IMR-90 (cell line): ENCODE measurements around the gene KIAA0319L. TPM values are rescaled to one million over a fixed set of nuclear protein-coding genes. Genes with fewer than 3 reads are reported as not detected.

Experiments used
- ATAC-seq: fragments of 200-7000 bp; cut with Tn5 transposase; 2 replicates; pipeline ENCODE4 v1.9.1; 2020; ENCODE audit warnings: low read depth, mild to moderate bottlenecking, moderate library complexity
- BruUV-seq: library from RNA; stranded (reverse); fragments of 400-500 nt; replicated peaks from 2 replicates; lab custom pipeline; 2021; lab: Mats Ljungman, UMichigan
- CTCF ChIA-PET: fragments of 300-600 bp; formaldehyde crosslinking; extraction: SDS; loops from one replicate; lab custom pipeline; 2021; ENCODE audit warnings: antibody characterized with exemption; lab: Yijun Ruan, JAX
- POLR2A ChIA-PET: fragments of 300-600 bp; sonication (Branson Sonifier 250); formaldehyde crosslinking; loops from one replicate; lab custom pipeline; 2022; ENCODE audit warnings: antibody characterized with exemption; ENCODE audit not compliant: unreplicated experiment; lab: Charles Lee
- DNase-seq: peaks from one replicate; pipeline ENCODE4 v3.0.0; 2013
- H2AFZ ChIP-seq: replicated peaks from 2 replicates; pipeline ENCODE3; 2013; ENCODE audit warnings: low read length, mild to moderate bottlenecking; ENCODE audit not compliant: poor library complexity
- H2AK5ac ChIP-seq: 2 replicates; pipeline ENCODE4 v1.6.1; 2013; ENCODE audit warnings: low read depth, low read length, inconsistent platforms
- H2AK9ac ChIP-seq: replicated peaks from 2 replicates; pipeline ENCODE3; 2013; ENCODE audit warnings: mild to moderate bottlenecking, low read depth, low read length, moderate library complexity; ENCODE audit not compliant: poor library complexity
- H2BK120ac ChIP-seq: 2 replicates; pipeline ENCODE4 v1.6.1; 2013; ENCODE audit warnings: low read depth, low read length, inconsistent platforms
- H2BK15ac ChIP-seq: 3 replicates; pipeline ENCODE4 v1.6.1; 2013; ENCODE audit warnings: low read depth, low read length, inconsistent platforms
- H2BK20ac ChIP-seq: 2 replicates; pipeline ENCODE4 v1.6.1; 2013; ENCODE audit warnings: low read depth, mild to moderate bottlenecking, inconsistent platforms, low read length, moderate library complexity
- H2BK5ac ChIP-seq: 2 replicates; pipeline ENCODE4 v1.6.1; 2013; ENCODE audit warnings: mild to moderate bottlenecking, low read depth, low read length, inconsistent platforms; ENCODE audit not compliant: poor library complexity, severe bottlenecking
- H3K14ac ChIP-seq: replicated peaks from 2 replicates; pipeline ENCODE4 v1.6.1; 2013; ENCODE audit warnings: low read depth, low read length, inconsistent platforms
- H3K18ac ChIP-seq: 2 replicates; pipeline ENCODE4 v1.6.1; 2013; ENCODE audit warnings: low read depth, low read length, control low read depth
- H3K23ac ChIP-seq: 2 replicates; pipeline ENCODE4 v1.6.1; 2013; ENCODE audit warnings: low read depth, low read length, inconsistent platforms
- H3K27ac ChIP-seq: 2 replicates; pipeline ENCODE4 v1.5.1; 2013; ENCODE audit warnings: mild to moderate bottlenecking, control low read depth, low read length; ENCODE audit not compliant: insufficient read depth
- H3K27me3 ChIP-seq: 2 replicates; pipeline ENCODE4 v1.6.1; 2013; ENCODE audit warnings: low read length; ENCODE audit not compliant: control insufficient read depth, insufficient read depth
- H3K36me3 ChIP-seq: 2 replicates; pipeline ENCODE4 v1.6.1; 2013; ENCODE audit warnings: low read length, mixed read lengths; ENCODE audit not compliant: control insufficient read depth, insufficient read depth
- H3K4ac ChIP-seq: 2 replicates; pipeline ENCODE4 v1.6.1; 2013; ENCODE audit warnings: low read depth, low read length, inconsistent platforms
- H3K4me1 ChIP-seq: 2 replicates; pipeline ENCODE4 v1.6.1; 2013; ENCODE audit warnings: low read length, mixed read lengths; ENCODE audit not compliant: control insufficient read depth, insufficient read depth
- H3K4me2 ChIP-seq: 2 replicates; pipeline ENCODE4 v1.6.1; 2013; ENCODE audit warnings: low read depth, mild to moderate bottlenecking, control low read depth, low read length, moderate library complexity
- H3K4me3 ChIP-seq: 2 replicates; pipeline ENCODE4 v1.5.1; 2013; ENCODE audit warnings: low read depth, mild to moderate bottlenecking, control low read depth, low read length, moderate library complexity; ENCODE audit not compliant: insufficient read depth
- H3K56ac ChIP-seq: 2 replicates; pipeline ENCODE4 v1.6.1; 2013; ENCODE audit warnings: low read length, inconsistent platforms; ENCODE audit not compliant: insufficient read depth; ENCODE audit errors: extremely low read depth
- H3K79me1 ChIP-seq, 2 experiments: 2 replicates each; pipeline ENCODE4 v1.6.1; 2013; ENCODE audit warnings: low read length in 2 of 2, inconsistent platforms in 1 of 2, low read depth in 1 of 2
- H3K9ac ChIP-seq: 2 replicates; pipeline ENCODE4 v1.6.1; 2013; ENCODE audit warnings: low read depth, low read length, control low read depth
- H3K9me1 ChIP-seq: 2 replicates; pipeline ENCODE4 v1.6.1; 2013; ENCODE audit warnings: low read length, inconsistent platforms; ENCODE audit not compliant: insufficient read depth
- H3K9me3 ChIP-seq: 2 replicates; pipeline ENCODE4 v1.6.1; 2013; ENCODE audit warnings: low read length; ENCODE audit not compliant: control insufficient read depth, insufficient read depth
- H4K20me1 ChIP-seq: 2 replicates; pipeline ENCODE4 v1.6.1; 2013; ENCODE audit warnings: low read length, inconsistent platforms; ENCODE audit not compliant: insufficient read depth
- H4K5ac ChIP-seq: 2 replicates; pipeline ENCODE4 v1.6.1; 2013; ENCODE audit warnings: mild to moderate bottlenecking, low read depth, low read length, control low read depth
- H4K8ac ChIP-seq, 2 experiments: 2 replicates each; pipeline ENCODE4 v1.6.1; 2013; ENCODE audit warnings: low read depth in 2 of 2, low read length in 2 of 2, control low read depth in 1 of 2, inconsistent platforms in 1 of 2
- H4K91ac ChIP-seq: 2 replicates; pipeline ENCODE4 v1.6.1; 2013; ENCODE audit warnings: low read depth, low read length, inconsistent platforms; ENCODE audit not compliant: insufficient read depth
- BHLHE40 ChIP-seq: fragments of 150-350 bp; IDR thresholded peaks from 2 replicates; pipeline ENCODE4 v1.6.1; 2016; ENCODE audit warnings: mild to moderate bottlenecking, low read depth, low read length
- CEBPB ChIP-seq: IDR thresholded peaks from 2 replicates; pipeline ENCODE4 v1.6.1; 2012; ENCODE audit warnings: low read depth, low read length, improper control_type of control experiment
- CHD1 ChIP-seq: IDR thresholded peaks from 2 replicates; pipeline ENCODE4 v1.6.1; 2012; ENCODE audit warnings: low read depth, low read length, improper control_type of control experiment
- FOS ChIP-seq: fragments of 150-350 bp; IDR thresholded peaks from 2 replicates; pipeline ENCODE4 v1.6.1; 2016; ENCODE audit warnings: low read depth, low read length
- MAFK ChIP-seq: IDR thresholded peaks from 2 replicates; pipeline ENCODE4 v1.6.1; 2012; ENCODE audit warnings: low read depth, low read length, improper control_type of control experiment
- MAZ ChIP-seq: IDR thresholded peaks from 2 replicates; pipeline ENCODE4 v1.6.1; 2012; ENCODE audit warnings: low read depth, mild to moderate bottlenecking, low read length, improper control_type of control experiment, moderate library complexity, borderline replicate concordance
- MXI1 ChIP-seq: IDR thresholded peaks from 2 replicates; pipeline ENCODE4 v1.6.1; 2012; ENCODE audit warnings: low read depth, mild to moderate bottlenecking, low read length, moderate library complexity, borderline replicate concordance
- NFE2L2 ChIP-seq: fragments of 150-350 bp; IDR thresholded peaks from 2 replicates; pipeline ENCODE4 v1.6.1; 2016; ENCODE audit warnings: low read depth, mild to moderate bottlenecking, low read length
- POLR2A ChIP-seq: IDR thresholded peaks from 2 replicates; pipeline ENCODE4 v1.6.1; 2012; ENCODE audit warnings: mild to moderate bottlenecking, low read depth, low read length
- RCOR1 ChIP-seq: IDR thresholded peaks from 2 replicates; pipeline ENCODE4 v1.6.1; 2012; ENCODE audit warnings: mild to moderate bottlenecking, low read length, improper control_type of control experiment; ENCODE audit not compliant: insufficient replicate concordance
- SMC3 ChIP-seq: fragments of 150-350 bp; IDR thresholded peaks from 2 replicates; pipeline ENCODE4 v1.6.1; 2016; ENCODE audit warnings: low read depth, mild to moderate bottlenecking, antibody characterized with exemption, low read length, moderate library complexity
- USF2 ChIP-seq: fragments of 150-350 bp; IDR thresholded peaks from 2 replicates; pipeline ENCODE4 v1.6.1; 2017; ENCODE audit warnings: mild to moderate bottlenecking, antibody characterized with exemption, low read length, low read depth
- WGBS, 2 experiments: methylation state at CpG; one replicate each; pipeline versions ENCODE4 v1.1.5 to v1.1.7; 2013; ENCODE audit warnings: missing lambda C conversion rate in 2 of 2; ENCODE audit not compliant: insufficient read length in 1 of 2; ENCODE audit errors: extremely low coverage in 2 of 2; 5-methylcytosine and 5-hydroxymethylcytosine counted together
- dilution Hi-C: fragments of 300-500 bp; cut with HindIII; formaldehyde crosslinking; loops from one replicate; pipeline ENCODE4 v1.14.3; 2018; ENCODE audit warnings: low sequenced_read_pairs; ENCODE audit not compliant: unreplicated experiment
- in situ Hi-C: fragments of 300-500 bp; cut with MboI; formaldehyde crosslinking; loops from 3 replicates; pipeline ENCODE4 v1.14.3; 2019; ENCODE audit warnings: low sequenced_read_pairs, inconsistent platforms, mixed read lengths
- intact Hi-C: fragments of 100-400 bp; cut with micrococcal nuclease; formaldehyde crosslinking; loops from 2 replicates; pipeline ENCODE4 v1.10.0; 2022
- polyA plus RNA-seq, 3 experiments: library from polyadenylated mRNA; depleted of rRNA; stranded (reverse); fragments of >200 nt; gene quantifications; 2 replicates each; pipeline ENCODE4 v1.2.3, GENCODE V29; 2012; ENCODE audit warnings: low replicate concordance in 1 of 3
- total RNA-seq: library from RNA; depleted of rRNA; stranded (reverse); fragments of >200 nt; gene quantifications from 2 replicates; pipeline ENCODE4 v1.2.3, GENCODE V29; 2012
- TF ChIP-seq, protein P1 (sequence below): fragments of 150-350 bp; IDR thresholded peaks from 2 replicates; pipeline ENCODE4 v1.6.1; 2016; ENCODE audit warnings: low read depth, mild to moderate bottlenecking, low read length, moderate library complexity, borderline replicate concordance

KIAA0319L gene
- total and polyA plus RNA-seq, 2 of the 4 experiments (the other 2 are of a cell fraction), result 38.0 to 49.8 TPM

DNA sequence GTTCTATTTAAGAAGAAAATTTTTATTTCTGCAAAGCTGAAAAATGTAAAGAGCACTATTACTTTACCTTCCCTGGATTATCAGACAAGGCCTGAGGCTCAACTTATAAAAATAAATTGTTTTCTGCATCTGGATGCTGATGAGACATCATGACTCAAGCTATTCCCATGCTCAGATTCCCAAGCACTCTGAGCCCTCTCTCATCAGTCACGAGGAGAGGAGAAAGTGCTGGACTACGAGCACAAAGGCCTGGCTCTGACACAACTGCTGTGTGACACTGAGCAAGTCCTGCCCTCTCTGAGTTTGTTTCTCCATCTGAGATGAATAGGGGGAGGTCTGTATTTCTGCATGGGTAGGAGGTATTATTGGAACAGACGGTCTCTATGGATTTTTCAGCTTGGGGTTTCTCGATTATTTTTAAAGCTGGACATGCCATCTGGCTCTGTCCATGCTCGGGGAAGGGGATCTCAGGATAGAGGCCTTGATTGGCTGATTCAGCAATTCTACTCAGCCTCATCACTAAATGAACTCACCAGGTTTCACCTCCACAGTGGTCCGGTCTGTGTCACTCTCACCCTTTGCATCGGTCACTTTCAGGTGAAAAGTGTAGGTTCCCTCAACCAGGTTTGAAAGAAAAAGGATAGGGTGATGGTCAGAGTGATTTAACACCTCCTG, 107.7 kb downstream of the KIAA0319L start (continued):
- TF ChIP-seq CHD1 (no peak), RCOR1 (peak; percentile 52), MAFK (peak; percentile 91)

GRCh38 chr1:35448344-35448801, 108.8 kb downstream of the KIAA0319L start:
- ChIA-PET CTCF (interaction anchor here (1.4 kb wide), 1 partner anchor 116 kb away, joined by 10 read pairs; no protein-coding TSS in a partner anchor), POLR2A (no interaction called here)
- Histone ChIP-seq H4K5ac (no peak overlapping the region), H4K8ac (peak overlapping the region in 1 of 2 experiments; percentile 38; a peak in 2 of 4 replicates), H3K4me2 (peak overlapping the region; percentile 75), H3K27me3 (no peaks in the 10 kb centered on the region), H4K91ac (peak overlapping the region; percentile 61), H3K56ac (peak overlapping the region; percentile 33; the same call in 1 of the 2 replicates), H3K9me1 (peaks cover 12% of the 10 kb centered on the region), H2BK15ac (peak overlapping the region; percentile 15; the same call in 1 of the 3 replicates), H3K4ac (peak overlapping the region; percentile 78), H3K18ac (peak overlapping the region; percentile 10; the same call in 1 of the 2 replicates), H3K9ac (no peak overlapping the region), H3K4me3 (no peak overlapping the region), H3K14ac (peak overlapping the region; percentile 34), H2BK120ac (peak overlapping the region; percentile 53), H3K9me3 (no peaks in the 10 kb centered on the region), H2AK9ac (peak overlapping the region; percentile 77), H2AK5ac (peak overlapping the region; percentile 37), H3K27ac (peak overlapping the region; percentile 32; the same call in 1 of the 2 replicates), H2BK20ac (peak overlapping the region; percentile 66; the same call in 1 of the 2 replicates), H3K36me3 (peaks cover 18% of the 10 kb centered on the region), H2BK5ac (peak overlapping the region; percentile 78), H4K20me1 (peaks cover 4% of the 10 kb centered on the region; the same call in 1 of the 2 replicates), H2AFZ (no peak overlapping the region), H3K23ac (peak overlapping the region; percentile 37; the same call in 1 of the 2 replicates), H3K4me1 (peaks cover 18% of the 10 kb centered on the region), H3K79me1 (peaks cover 3 to 15% of the 10 kb centered on the region in 2 experiments; a peak in 2 of 4 replicates)
- WGBS, 2 experiments, result no CpG with 5 or more reads among the region's 3 CpGs
- in situ Hi-C loops (no loop called here), intact Hi-C loops (no loop called here), dilution Hi-C loops (no loop called here)
- ATAC-seq (peak; percentile 67), DNase-seq (peak; percentile 99)
- BruUV-seq, result no TSS peak
- TF ChIP-seq FOS, result peak; percentile 87
- peak; percentile 53 for TF ChIP-seq RCOR1
- peak; percentile 40; the same call in 1 of the 2 replicates for TF ChIP-seq POLR2A
- TF ChIP-seq MXI1, result peak; percentile 88
- TF ChIP-seq, protein P1, sequence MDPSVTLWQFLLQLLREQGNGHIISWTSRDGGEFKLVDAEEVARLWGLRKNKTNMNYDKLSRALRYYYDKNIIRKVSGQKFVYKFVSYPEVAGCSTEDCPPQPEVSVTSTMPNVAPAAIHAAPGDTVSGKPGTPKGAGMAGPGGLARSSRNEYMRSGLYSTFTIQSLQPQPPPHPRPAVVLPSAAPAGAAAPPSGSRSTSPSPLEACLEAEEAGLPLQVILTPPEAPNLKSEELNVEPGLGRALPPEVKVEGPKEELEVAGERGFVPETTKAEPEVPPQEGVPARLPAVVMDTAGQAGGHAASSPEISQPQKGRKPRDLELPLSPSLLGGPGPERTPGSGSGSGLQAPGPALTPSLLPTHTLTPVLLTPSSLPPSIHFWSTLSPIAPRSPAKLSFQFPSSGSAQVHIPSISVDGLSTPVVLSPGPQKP, result no peak
- peak; percentile 67; the same call in 1 of the 2 replicates for TF ChIP-seq NFE2L2
- peak; percentile 70 for TF ChIP-seq BHLHE40
- peak; percentile 96 for TF ChIP-seq MAZ
- TF ChIP-seq CHD1, result no peak
- TF ChIP-seq USF2, result no peak
- no peak for TF ChIP-seq SMC3
- TF ChIP-seq CEBPB, result peak; percentile 100
- TF ChIP-seq MAFK, result no peak
